Activated CD8-positive, alpha-beta memory T cell treated with anti-CD3 and anti-CD28 coated beads for 48 hours (primary cell): ENCODE results near the gene GALNT9.
"Not testable (repeated sequence)": the region's sequence is repeated elsewhere in the genome, so short reads cannot be mapped to it uniquely, and the experiment has no call there.

Source experiments
- DNase-seq, 3 experiments: peaks; one replicate each; pipeline ENCODE4 v3.0.0-alpha.2; 2020; ENCODE audit warnings: low read depth in 2 of 3, low spot score in 2 of 3

The GALNT9 gene

DNA sequence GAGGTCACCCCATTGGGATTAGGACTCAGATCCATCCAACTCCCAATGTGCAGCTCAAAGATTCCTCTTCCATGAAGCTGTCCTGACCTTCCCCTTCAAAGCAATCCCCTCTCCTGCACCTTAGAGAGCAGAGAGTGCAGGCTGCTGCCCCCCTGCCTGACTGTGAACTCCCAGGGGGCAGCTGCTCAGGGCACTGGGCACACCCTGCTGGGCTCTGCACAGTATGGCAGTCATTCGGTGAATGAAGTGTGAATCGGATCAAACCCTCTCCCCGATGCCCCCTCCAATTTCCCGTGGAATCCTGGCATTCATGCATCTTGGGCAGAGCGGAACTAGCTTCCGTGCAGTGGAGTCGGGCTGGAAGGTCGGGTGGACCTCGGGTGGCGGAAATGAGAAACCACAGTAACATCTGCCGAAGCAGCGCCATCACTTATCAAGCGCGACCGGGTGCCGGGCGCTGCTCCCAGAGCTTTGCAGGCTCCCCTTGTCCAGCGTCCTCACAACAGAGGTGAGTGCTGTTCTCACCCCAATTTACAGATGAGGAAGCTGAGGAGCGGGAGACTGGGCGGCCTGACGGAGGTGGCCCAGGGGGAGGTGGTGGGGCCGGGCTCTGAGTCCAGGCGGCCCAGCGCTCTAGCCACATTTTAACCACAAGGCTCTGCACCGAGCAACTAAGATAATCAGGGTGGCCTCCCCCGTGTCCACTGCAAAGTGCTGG, 14.7 kb downstream of the GALNT9 start:
- DNase-seq, result no peak

DNA sequence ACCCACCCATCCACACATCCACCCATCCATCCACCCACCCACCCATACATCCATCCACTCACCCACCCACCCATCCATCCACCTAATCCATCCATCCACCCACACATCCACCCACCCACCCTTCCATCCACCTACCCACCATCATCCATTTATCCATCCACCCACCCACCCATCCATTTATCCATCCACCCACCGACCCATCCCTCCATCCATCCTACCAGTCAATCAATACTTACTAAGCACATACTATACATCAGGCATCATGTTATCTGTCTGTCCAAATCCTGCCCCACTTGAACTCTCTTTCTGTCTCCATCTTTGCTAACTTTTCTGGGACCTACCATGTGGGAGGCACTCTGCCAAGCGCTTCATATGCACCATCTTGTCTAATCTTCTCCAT, 15.4 kb downstream of the GALNT9 start:
- no peak for DNase-seq

DNA sequence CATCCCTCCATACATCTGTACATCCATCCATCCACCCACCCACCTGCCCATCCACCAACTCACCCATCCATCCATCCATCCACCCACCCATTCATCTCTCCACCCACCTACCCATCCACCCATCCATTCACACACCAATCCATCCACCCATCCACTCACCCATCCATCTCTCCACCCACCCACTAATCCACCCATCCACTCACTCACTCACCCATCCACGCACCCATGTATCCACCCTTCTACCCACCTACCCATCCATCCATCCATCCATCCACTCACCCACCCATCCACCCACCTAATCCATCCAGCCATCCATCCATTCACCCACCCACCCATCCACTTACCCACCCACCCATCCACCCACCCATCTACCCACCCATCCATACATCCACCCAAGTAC, 16.2 kb downstream of the GALNT9 start:
- no peak for DNase-seq

DNA sequence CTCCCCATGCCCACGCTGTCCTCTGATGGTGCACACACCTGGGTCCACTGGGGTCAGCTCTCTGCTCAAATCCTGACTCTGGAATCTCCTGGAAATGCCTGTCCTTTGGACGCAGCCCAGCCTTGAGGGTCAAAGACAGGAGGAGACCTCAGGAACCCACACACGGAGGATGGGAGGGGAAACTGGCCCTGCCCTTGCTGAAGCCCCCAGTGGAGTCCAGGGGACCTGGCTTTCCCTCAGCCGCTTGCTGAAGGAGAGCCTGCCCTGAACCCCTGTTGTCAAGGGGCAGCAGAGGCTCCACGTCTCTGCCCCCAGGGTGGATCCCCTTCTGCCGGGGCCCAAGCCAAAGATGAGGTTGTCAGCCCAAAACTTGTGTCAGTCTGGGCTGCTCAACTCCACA, 16.9 kb downstream of the GALNT9 start:
- DNase-seq, result no peak

DNA sequence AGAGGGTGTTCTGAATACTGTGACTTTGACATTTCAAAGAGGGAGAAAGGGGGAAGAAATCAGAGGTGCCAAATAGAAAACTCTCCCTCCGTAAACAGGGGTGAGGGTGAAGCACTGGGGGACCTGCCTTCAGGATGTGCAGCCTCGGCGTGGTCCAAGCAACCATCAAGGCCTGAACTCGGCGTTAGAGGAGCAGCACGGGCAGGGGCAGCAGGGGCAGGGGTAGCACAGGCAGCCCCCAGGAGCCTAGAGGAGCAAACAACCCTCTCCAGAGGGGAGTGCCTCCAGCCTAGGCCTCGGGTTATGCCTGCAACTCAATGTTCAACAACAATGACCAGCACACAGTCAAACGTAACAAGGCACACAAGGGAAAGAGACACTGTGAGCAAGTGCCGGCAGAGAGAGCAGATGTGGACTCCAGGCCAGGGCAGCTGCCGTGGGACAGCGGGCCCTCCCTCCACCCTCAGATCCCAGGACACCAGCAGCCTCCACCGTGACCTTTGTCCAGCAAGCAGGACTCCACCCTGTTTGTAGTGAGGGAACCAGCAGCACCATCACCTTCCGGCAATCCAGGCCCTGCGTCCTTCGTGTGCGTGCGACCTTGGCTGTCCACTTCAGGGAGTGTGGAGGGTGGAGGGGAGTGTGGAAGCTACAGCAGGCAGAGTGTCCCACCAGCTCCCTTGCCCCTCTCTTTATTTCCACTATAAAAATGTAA, 18.0 kb downstream of the GALNT9 start:
- DNase-seq, result no peak

DNA sequence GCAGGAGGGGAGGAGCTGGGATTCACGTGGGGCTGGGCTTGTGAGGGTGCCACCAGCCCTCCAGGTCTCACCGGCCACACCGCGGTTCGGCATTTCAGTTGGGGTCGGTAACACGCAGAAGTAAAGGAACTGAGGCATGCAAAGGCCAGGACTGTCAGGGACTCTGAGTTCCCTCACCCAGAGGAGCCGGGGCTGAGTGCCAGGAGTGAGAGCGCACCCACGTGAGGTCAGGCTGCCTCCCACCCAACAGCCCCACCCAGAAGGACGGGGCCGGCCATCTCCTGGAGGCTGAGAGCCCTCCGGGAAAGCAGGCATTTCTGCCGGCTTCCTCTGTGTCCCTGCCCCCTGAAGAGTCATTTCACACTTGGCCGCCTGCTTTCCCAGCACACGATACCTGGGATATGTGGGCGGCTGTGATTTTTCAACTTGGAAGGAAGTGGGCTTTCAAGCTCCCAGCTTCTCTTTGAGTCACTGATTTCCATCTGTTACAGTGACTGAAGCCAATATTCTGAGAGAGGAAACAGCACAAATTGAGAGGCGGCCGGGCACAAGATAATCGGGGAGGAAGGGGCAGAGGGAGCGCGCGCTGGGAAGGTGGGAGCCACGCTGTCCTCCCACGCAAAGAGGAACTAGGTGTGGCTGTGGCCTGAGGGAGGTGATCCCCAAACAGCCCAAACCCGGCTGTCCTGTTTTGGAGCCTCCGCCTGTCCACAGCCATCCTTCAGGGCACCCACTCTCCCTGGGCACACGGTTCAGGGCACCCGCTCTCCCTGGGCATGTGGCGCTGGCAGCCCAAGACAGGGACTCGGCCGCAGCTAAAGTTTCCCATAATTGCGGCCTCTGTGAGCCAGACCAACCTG, 19.0 kb downstream of the GALNT9 start:
- DNase-seq, result no peak

DNA sequence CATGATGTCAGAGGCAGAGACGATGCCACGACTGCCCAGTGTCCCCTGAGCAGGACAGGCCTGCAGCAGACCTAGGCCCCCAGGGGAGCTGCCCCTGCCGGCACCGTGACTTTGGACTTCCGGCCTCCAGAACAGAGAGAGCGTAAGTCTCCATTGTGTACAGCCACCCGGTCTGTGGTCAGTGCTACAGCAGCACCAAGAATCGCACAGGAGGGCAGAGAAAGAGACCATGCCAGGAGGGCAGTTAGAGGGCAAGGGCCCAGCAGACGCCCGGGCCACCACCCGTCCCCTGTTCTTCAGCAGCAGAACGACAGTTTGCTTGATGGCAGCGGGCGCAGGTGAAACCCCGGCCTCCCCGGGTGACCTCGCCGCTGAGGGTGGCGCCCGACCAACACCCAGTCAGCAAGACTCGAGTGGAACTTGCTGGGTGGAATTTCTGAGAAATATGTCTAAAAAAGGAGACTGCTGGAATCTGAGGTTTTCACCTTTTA, 19.7 kb downstream of the GALNT9 start:
- DNase-seq, result no peak

DNA sequence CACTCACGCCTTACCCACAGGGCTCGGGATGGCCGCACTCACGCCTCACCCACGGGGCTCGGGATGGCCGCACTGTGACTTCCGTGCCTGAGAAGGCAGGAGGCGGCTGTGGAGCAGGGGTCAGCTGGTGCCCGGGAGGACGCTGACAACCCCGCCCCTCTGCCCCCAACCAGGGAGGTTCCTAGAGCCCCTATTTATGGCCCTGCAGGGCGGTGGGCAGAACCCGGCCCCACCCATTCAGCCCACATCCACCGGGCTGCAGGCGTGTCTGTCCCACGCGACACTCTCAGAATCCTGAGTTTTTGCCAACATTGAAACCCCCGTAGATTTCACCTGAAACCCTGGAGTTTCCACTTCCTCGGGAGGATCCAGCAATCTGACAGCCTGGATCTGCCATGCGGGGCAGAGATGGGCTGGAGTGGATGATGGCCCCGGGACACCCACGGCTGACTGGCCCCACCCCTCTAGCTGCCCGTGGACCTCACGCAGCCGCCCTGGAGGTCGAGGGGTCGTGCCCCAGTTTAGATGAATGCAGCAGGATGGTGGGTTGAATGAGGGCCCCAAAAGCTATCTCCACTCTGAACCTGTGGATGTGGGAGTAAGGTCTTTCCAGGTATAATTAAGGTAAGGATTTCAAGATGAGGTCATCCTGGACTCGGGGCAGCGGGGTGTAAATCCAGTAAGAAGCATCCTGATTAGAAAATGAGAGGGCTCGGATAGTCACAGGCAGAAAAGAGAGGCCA, 20.4 kb downstream of the GALNT9 start:
- no peak for DNase-seq

DNA sequence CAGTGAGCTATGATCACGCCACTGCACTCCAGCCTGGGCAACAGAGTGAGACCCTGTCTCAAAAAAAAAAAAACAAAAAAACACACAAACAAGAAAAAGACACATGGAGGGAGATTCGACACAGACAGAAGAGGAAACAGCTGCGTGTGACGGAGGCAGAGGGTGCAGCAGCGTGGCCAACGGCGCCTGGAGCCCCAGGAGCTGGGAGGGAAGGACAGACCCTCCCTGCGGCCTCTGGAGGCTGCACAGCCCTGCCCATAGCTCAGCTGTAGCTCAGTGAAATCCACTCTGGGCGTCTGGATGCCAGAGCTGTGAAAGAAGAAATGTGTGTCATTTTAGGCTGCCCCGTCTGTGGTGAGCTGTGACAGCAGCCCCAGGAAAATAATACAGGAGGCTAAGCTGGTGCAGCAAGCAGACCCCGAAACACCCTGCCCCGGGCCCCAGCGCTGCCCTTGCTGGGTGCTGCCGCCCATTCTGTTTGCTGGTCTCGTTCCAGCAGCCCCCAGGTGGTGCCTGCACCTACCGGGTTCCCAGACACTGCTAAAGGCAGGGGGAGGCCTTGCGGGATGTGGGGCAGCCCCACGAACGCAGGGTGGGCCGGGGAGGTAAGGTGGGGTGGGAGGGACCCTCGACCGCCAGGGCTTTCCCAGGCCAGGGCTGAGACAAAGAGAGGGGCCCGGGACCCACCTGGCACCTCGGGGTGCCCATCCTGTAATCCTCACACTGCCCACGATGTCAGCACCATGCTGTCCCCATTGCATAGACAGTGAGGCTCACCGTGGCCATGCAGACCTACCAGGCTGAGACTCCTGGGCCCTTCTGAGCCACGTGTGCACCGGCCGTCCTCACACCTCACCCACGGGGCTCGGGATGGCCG, 21.2 kb downstream of the GALNT9 start:
- DNase-seq, result no peak

DNA sequence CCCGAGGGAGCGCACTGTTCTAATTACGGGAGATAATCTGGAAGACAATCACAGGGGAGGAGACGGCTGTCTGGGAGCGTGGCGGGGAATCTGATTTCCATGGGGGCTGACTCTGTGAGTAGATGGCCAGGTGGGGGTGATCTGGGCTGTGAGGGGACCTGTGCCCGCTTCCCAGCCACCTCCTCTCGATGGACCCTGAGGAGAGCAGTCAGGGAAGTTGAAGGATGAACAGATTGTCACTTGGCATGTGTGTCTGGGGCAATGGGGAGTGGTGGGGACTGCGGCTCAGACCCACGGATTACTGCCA, 22.6 kb downstream of the GALNT9 start:
- DNase-seq, result no peak

DNA sequence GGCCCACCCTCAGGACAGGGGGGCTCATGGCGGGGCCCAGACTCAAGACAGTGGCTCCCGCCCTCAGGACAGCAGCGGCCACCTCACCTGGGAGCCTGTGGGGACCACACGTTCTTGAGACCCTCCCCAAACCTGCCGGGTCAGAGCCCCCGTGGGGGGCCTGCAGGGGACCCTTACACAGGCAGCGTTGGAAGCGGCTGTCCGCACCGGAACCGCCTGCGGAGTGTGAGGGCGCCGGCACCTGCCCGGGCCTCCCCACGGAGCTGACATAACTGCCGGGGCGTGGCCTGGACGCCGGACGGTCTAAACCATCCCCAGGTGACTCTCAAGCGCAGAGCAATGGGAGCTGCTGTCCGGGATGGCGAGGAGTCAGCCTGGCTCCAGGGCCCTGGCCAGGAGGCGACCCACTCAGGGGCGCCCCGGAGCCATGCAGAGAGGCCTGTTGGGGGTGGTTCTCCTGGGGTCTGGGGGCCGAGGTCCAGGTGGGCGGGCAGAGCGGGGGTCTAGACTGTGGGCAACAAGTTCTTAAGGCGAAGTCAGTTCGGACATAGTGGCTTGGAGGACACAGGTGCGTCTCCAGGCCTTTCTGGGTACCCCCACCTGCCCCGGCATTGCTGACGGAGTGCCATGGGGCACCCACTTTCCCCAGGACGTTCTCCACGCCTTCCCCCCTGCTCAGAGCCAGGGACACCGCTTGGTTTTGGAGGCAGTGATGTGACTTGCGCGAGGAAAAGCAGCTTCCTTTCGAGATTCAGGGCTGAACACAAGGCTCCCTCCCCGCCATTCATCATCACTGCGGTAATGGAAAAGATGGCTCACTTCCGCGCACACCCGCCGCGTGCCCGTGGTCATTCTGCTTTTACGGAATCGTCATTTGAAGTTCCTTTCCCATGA, 23.2 kb downstream of the GALNT9 start:
- DNase-seq, result no peak

DNA sequence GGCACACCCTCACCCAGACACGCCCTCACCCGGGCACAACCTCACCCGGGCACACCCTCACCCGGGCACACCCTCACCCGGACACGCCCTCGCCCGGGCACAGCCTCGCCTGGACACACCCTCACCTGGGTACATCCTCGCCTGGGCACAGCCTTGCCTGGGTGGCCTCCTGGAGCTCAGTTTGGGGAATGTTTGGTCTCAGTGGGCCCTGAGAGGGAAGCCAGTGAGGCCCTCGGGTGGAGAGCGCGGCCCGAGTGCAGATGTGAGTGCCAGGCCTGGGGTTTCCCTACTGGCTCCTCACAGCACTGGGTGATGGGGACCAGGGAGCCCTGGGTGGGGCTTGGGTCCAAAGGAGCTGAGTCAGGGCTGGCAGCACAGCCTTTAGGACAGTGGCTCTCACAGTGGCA, 23.8 kb downstream of the GALNT9 start:
- no peak for DNase-seq

DNA sequence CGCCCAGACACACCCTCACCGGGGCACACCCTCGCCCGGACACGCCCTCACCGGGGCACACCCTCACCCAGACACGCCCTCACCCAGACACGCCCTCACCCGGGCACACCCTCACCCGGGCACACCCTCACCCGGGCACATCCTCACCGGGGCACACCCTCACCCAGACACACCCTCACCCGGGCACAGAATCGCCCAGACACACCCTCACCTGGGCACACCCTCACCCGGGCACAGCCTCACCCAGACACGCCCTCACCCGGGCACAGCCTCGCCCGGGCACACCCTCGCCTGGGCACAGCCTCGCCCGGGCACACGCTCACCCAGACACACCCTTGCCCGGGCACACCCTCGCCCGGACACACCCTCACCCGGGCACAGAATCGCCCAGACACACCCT, 24.5 kb downstream of the GALNT9 start:
- not testable (repeated sequence) for DNase-seq

DNA sequence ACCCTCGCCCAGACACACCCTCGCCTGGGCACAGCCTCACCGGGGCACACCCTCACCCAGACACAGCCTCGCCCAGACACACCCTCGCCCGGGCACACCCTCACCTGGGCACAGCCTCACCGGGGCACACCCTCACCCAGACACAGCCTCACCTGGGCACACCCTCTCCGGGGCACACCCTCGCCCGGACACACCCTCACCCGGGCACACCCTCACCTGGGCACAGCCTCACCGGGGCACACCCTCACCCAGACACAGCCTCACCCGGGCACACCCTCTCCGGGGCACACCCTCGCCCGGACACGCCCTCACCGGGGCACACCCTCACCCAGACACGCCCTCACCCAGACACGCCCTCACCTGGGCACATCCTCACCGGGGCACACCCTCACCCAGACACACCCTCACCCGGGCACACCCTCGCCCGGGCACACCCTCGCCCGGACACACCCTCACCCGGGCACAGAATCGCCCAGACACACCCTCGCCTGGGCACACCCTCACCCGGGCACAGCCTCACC, 25.5 kb downstream of the GALNT9 start:
- DNase-seq, result not testable (repeated sequence)

DNA sequence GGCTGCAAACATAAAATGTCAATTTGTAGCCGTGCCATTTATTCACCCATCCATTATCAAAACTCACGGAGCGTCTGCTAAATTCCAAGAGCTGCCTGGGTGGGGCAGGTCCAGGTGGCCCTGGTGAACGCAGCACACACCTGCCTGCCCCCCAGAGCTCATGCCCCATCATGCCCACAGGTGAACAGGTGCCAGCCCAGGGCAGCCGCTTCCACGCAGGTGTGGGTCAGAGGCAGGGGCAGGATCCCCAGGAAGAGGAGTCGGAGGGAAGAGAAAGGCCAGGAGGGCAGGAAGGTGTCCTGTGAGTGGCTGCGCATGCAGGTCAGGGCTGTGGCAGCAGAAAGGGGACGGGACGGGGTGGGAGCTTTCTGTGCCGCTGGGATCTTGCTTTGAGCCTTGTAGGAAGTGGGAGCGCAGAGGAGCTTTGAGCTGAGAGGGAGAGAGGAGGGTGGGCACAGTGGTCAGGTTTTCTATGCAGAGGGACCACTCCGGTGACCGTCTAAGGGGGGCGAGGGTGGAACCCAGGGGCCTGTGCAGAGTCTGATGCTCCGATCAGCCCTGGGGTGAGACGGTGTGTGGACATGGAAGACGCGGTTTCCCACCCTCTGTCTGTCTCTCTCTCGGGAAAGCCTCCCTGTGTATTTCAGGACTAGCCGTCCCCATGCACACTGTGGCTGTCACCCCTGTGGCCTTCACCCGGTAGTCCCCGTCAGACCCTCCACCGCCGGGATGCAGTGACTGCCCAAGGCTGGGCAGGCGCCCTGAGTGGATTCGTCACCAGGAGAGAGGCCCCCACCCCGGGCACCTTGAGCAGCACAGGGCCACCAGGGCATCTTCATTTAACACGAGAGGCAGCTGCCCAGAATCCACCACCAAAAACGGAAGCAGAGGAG, 26.7 kb downstream of the GALNT9 start:
- DNase-seq, result no peak

DNA sequence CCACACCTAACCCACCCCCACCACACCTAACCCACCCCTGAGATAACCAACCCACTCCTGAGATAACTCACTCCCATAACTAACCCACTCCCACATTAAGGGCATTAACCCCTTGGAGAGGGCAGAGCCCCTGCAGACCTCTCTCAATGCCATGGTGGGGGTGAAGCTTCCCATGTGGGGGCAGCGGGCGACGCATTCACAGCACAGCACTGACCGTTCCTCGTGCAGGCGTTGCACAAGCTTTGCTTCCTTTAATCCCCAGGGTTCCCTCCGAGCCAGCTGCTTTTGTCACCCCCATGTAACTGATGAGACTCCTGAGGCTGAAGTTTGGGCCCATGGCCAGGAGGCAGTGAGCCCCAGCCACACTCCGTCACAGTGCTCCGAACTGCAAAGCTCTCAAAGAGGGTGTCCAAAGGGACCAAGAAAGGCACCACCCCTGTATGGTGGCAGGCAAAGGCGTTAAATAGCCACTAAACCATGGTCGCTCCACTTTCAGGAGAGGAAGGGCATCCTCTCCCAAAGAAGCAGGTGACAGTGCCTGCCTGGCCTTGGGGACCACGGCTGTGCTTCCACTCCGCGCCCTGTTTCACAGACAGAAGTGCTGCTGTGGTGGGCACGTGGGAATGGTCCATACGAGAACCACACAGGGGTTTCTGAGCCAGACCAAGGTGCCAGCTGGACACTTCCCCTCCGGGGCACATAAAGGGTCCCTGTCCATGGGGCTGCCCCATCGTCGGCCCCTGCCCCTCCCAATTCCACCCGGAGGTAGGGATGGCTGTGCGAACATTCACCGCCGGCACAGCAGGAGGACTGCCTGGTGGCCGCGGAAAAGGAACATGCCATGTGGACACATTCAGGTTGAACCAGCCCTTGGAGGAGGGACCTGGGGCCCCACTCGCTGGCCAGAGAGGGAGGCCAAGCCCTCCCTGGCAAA, 28.3 kb downstream of the GALNT9 start:
- DNase-seq, result no peak

DNA sequence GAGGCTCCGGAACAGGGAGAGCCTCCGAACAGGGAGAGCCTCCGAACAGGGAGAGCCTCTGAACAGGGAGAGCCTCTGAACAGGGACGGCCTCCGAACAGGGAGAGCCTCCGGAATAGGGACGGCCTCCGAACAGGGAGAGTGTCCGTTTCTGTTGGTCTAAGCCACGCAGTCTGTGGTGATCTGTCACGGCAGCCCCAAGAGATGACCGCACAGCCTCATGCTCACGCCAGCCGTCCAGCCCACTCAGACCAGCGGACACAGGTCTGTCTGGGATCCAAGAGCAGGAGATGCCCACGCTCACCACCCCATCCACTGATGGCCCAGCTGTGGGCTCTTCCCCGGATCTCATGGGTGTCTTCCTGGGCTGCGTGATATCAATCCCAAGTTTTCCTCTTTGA, 33.3 kb downstream of the GALNT9 start:
- DNase-seq, result no peak
